HG02642 (cell line): ENCODE data around the gene TCP10L.
"Not testable (repeated sequence)": the region's sequence is repeated elsewhere in the genome, so short reads cannot be mapped to it uniquely, and the experiment has no call there.

Experiments used
- ATAC-seq: cut with Tn5 transposase; IDR thresholded peaks from one replicate; pipeline ENCODE4 v1.9.1; 2021; ENCODE audit warnings: mild to moderate bottlenecking; ENCODE audit not compliant: unreplicated experiment, poor library complexity

Gene TCP10L

GRCh38 chr21:32587651-32588050, 2.3 kb upstream of the TCP10L start:
- ATAC-seq, result no peak

- no peak for ATAC-seq
These were observed 1.8 kb upstream of the TCP10L start for GRCh38 chr21:32587120-32587519.

GRCh38 chr21:32585970-32586369, 647 bp upstream of the TCP10L start:
- no peak for ATAC-seq

- no peak for ATAC-seq
These were observed 851 bp downstream of the TCP10L start for GRCh38 chr21:32584472-32584871.

GRCh38 chr21:32581732-32582131, 3.6 kb downstream of the TCP10L start:
- ATAC-seq, result no peak

- no peak for ATAC-seq
These were observed 4.4 kb downstream of the TCP10L start for GRCh38 chr21:32580949-32581348.

GRCh38 chr21:32578107-32578691, 7.1 kb downstream of the TCP10L start:
- ATAC-seq, result no peak

- no peak for ATAC-seq
These were observed 9.3 kb downstream of the TCP10L start for GRCh38 chr21:32576011-32576410.

- ATAC-seq, result no peak
These were observed 10.1 kb downstream of the TCP10L start for GRCh38 chr21:32574946-32575925.

GRCh38 chr21:32572574-32573420, 12.5 kb downstream of the TCP10L start:
- no peak for ATAC-seq

- no peak for ATAC-seq
These were observed 14.9 kb downstream of the TCP10L start for GRCh38 chr21:32570456-32570855.

GRCh38 chr21:32569261-32570230, 15.8 kb downstream of the TCP10L start:
- peak; percentile 86 for ATAC-seq

GRCh38 chr21:32567626-32568025, 17.7 kb downstream of the TCP10L start:
- no peak for ATAC-seq

- no peak for ATAC-seq
These were observed 18.5 kb downstream of the TCP10L start for GRCh38 chr21:32566741-32567389.

- no peak for ATAC-seq
These were observed 19.4 kb downstream of the TCP10L start for GRCh38 chr21:32565856-32566465.

GRCh38 chr21:32562915-32563314, 22.4 kb downstream of the TCP10L start:
- ATAC-seq, result no peak

GRCh38 chr21:32562426-32562825, 22.9 kb downstream of the TCP10L start:
- ATAC-seq, result no peak

- not testable (repeated sequence) for ATAC-seq
These were observed 23.8 kb downstream of the TCP10L start for GRCh38 chr21:32561476-32561875.

GRCh38 chr21:32560896-32561295, 24.4 kb downstream of the TCP10L start:
- ATAC-seq, result no peak
